Activated T-helper 1 cell treated with anti-CD3 and anti-CD28 coated beads, Interleukin-12 subunit alpha, Interleukin-12 subunit beta, Interleukin-2, Interleukin-4 antibody, amounts not matched to agents 30 ng/mL and 10 ng/mL and 1 ng/mL, durations not matched to agents 14 hours and 24 hours and 36 hours (primary cell): ENCODE data around the gene HES7. TPM values are rescaled to one million over a fixed set of nuclear protein-coding genes. Genes with fewer than 3 reads are reported as not detected.
A peak's percentile ranks its signal among the peaks of the same experiment; 100 is the strongest.

Experiments
- DNase-seq: peaks from one replicate; pipeline ENCODE4 v3.0.0; 2021; ENCODE audit warnings: low spot score
- H3K27ac Mint-ChIP-seq: one replicate; pipeline ENCODE4 v1.8.0; 2021; ENCODE audit warnings: mild to moderate bottlenecking, mixed read lengths
- H3K27me3 Mint-ChIP-seq: one replicate; pipeline ENCODE4 v1.8.0; 2022; ENCODE audit warnings: mild to moderate bottlenecking, moderate library complexity, mixed read lengths; ENCODE audit not compliant: insufficient read depth
- H3K36me3 Mint-ChIP-seq: one replicate; pipeline ENCODE4 v1.8.0; 2021; ENCODE audit warnings: low read depth, mixed read lengths
- H3K4me1 Mint-ChIP-seq: one replicate; pipeline ENCODE4 v1.8.0; 2021; ENCODE audit warnings: low read depth, mixed read lengths
- H3K4me3 Mint-ChIP-seq: one replicate; pipeline ENCODE4 v1.8.0; 2021; ENCODE audit warnings: mild to moderate bottlenecking, moderate library complexity, mixed read lengths
- H3K9me3 Mint-ChIP-seq: one replicate; pipeline ENCODE4 v1.8.0; 2021; ENCODE audit warnings: mixed read lengths
- intact Hi-C: fragments of 100-400 bp; cut with micrococcal nuclease; formaldehyde crosslinking; loops from one replicate; pipeline ENCODE4 v1.15.1; 2024
- total RNA-seq: library from RNA; stranded (reverse); gene quantifications from 2 replicates; pipeline ENCODE4 v1.2.3, GENCODE V29; 2022

HES7 gene
- total RNA-seq, 1 donor from 2014 or later: 1.8 TPM

- Mint-ChIP-seq H3K36me3 (no peaks in the 10 kb centered on the region), H3K27ac (no peak overlapping the region), H3K27me3 (peaks cover 20% of the 10 kb centered on the region), H3K9me3 (no peaks in the 10 kb centered on the region), H3K4me3 (no peak overlapping the region), H3K4me1 (peaks cover 5% of the 10 kb centered on the region)
- intact Hi-C loops: loop anchor here (10.0 kb wide), 1 partner anchor 301 kb away; the partner anchor contains the start of gene NDEL1
- no peak for DNase-seq
Measured at GRCh38 chr17:8133941-8134340, 10.0 kb upstream of the HES7 start.

GRCh38 chr17:8133399-8133798 lies 9.5 kb upstream of the HES7 start:
- H3K4me1 Mint-ChIP-seq: peaks cover 5% of the 10 kb centered on the region
- no peak overlapping the region for H3K4me3 Mint-ChIP-seq
- no peak for DNase-seq
- H3K27me3 Mint-ChIP-seq: peaks cover 20% of the 10 kb centered on the region
- intact Hi-C loops: loop anchor here (10.0 kb wide), 1 partner anchor 301 kb away; the partner anchor contains the start of gene NDEL1
- H3K9me3 Mint-ChIP-seq: no peaks in the 10 kb centered on the region
- no peaks in the 10 kb centered on the region for H3K36me3 Mint-ChIP-seq
- H3K27ac Mint-ChIP-seq: no peak overlapping the region

DNA sequence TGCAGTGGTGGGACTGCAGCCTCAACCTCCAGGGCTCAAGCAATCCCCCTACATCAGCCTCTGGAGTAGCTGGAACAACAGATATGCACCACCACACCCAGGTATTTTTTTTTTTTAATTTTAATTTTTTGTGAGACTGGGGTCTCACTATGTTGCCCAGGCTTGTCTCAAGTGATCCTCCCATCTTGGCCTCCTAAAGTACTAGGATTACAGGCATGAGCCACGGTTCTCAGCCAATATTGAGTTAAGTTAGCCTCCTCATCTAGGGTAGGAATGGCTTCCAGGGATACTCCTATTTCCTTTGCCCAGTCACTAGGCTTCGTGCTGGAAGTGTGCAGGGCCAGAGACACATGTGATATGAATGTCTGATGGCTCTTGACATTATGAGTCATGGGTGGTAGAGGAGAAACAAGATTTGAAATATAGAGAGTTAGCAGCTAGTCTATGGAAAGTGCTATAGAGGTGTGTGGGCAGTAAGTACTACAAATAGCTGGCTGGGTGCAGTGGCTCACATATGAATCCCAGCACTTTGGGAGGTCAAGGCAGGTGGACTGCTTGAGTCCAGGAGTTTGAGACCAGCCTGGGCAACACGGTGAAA lies 8.0 kb upstream of the HES7 start:
- DNase-seq: no peak
- Mint-ChIP-seq H3K27me3 (peaks cover 27% of the 10 kb centered on the region), H3K4me1 (peaks cover 10% of the 10 kb centered on the region), H3K27ac (no peak overlapping the region), H3K36me3 (no peaks in the 10 kb centered on the region), H3K4me3 (no peak overlapping the region), H3K9me3 (no peaks in the 10 kb centered on the region)
- intact Hi-C loops: loop anchor here (10.0 kb wide), 1 partner anchor 303 kb away; the partner anchor contains the start of gene NDEL1

- no peak overlapping the region for H3K27ac Mint-ChIP-seq
- peaks cover 44% of the 10 kb centered on the region for H3K27me3 Mint-ChIP-seq
- no peaks in the 10 kb centered on the region for H3K9me3 Mint-ChIP-seq
- intact Hi-C loops: loop anchor here (10.0 kb wide), 1 partner anchor 617 kb away; the partner anchor contains the start of gene CCDC42
- no peak overlapping the region for H3K4me3 Mint-ChIP-seq
- no peak for DNase-seq
- H3K4me1 Mint-ChIP-seq: peaks cover 42% of the 10 kb centered on the region
- H3K36me3 Mint-ChIP-seq: peaks cover 3% of the 10 kb centered on the region
Measured at GRCh38 chr17:8128125-8128784, 4.3 kb upstream of the HES7 start.

GRCh38 chr17:8126491-8127066 lies 2.7 kb upstream of the HES7 start:
- Mint-ChIP-seq H3K4me3 (peak overlapping the region; percentile 91), H3K36me3 (peaks cover 5% of the 10 kb centered on the region), H3K27ac (peak overlapping the region; percentile 97), H3K27me3 (peaks cover 51% of the 10 kb centered on the region), H3K4me1 (peaks cover 40% of the 10 kb centered on the region), H3K9me3 (no peaks in the 10 kb centered on the region)
- intact Hi-C loops: loop anchor here (1.0 to 10.0 kb wide), 4 partner anchors 12 to 618 kb away; partner anchors contain the start of gene CCDC42
- DNase-seq: peak; percentile 47

DNA sequence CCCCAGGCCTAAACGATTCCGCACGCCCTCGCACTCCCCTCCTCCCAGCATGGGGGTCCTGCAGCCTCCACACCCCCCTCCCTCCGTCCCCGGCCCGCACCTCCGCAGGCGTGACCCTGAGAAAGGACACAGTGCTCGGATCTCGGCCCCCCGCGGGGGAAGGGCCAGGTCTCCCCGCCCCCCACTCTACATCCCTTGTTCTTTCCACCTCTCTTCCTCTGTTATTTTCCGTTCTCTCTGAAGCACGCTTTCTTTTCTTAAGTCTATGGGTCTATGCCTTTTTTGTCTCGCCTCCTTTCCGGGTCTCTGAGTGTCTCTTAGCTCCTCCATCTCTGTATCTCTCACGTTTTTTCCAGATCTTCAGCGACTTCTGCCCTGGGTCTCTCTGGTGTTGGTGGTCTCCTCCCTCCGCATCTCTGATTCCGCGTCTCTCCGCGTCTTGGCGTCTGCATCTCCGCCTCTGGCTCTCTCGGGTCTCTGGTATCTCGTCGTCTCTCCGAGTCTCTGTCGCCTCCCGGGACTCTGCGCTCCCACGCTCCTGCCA lies 2.1 kb upstream of the HES7 start:
- H3K36me3 Mint-ChIP-seq: peaks cover 5% of the 10 kb centered on the region
- H3K4me1 Mint-ChIP-seq: peaks cover 42% of the 10 kb centered on the region
- no peaks in the 10 kb centered on the region for H3K9me3 Mint-ChIP-seq
- no peak for DNase-seq
- peaks cover 49% of the 10 kb centered on the region for H3K27me3 Mint-ChIP-seq
- peak overlapping the region; percentile 97 for H3K27ac Mint-ChIP-seq
- peak overlapping the region; percentile 91 for H3K4me3 Mint-ChIP-seq
- intact Hi-C loops: loop anchor here (1.0 to 10.0 kb wide), 7 partner anchors 12 to 619 kb away; partner anchors contain the start of gene CCDC42

- H3K9me3 Mint-ChIP-seq: no peaks in the 10 kb centered on the region
- H3K27me3 Mint-ChIP-seq: peaks cover 52% of the 10 kb centered on the region
- peak overlapping the region; percentile 91 for H3K4me3 Mint-ChIP-seq
- intact Hi-C loops: loop anchor here (1.0 to 10.0 kb wide), 4 partner anchors 48 to 619 kb away; partner anchors contain the start of gene CCDC42
- peak overlapping the region; percentile 97 for H3K27ac Mint-ChIP-seq
- peaks cover 5% of the 10 kb centered on the region for H3K36me3 Mint-ChIP-seq
- peaks cover 49% of the 10 kb centered on the region for H3K4me1 Mint-ChIP-seq
- DNase-seq: peak; percentile 79
Measured at GRCh38 chr17:8125154-8125946, 1.4 kb upstream of the HES7 start.

DNA sequence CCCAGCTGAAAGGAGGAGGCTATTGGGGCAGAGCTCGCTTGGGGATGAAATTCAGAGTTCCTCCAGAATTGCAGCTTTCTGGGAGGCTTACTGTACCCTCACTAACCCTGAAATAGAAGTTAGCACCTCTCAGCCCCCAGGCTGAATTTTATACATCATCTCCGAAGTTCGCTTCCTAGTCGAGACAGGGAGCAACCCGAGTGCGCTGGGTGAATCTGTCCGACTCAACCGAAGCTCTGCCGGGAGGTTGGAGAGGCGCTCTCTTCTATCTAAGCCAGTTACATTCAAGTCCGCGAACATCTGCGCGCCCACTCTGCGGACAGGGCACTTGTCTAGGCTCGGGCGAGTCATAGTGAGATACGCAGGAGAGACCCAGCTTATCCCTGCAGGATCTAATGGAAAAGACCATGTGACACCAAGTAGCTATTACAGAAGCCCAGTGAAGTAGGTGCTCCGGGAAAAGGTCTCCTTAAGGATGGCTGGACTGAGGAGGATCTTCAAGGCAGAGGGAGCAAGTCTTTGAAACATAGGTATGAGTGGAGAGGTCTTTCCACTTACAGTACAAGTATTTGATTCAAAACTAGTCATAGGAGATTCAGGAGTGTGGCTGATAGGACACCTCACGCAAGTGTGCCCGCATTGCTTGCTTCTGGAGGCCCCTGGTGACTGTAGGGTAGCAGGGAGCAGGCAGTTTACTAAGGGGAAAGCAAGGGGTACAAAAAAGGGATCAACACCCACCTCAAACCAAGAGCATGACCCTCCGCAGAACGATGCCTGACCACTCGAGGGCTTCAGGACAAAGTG lies 646 bp upstream of the HES7 start:
- no peak for DNase-seq
- intact Hi-C loops: loop anchor here (1.0 to 10.0 kb wide), 5 partner anchors 49 to 620 kb away; partner anchors contain the start of gene CCDC42
- peak overlapping the region; percentile 97 for H3K27ac Mint-ChIP-seq
- peaks cover 47% of the 10 kb centered on the region for H3K27me3 Mint-ChIP-seq
- peak overlapping the region; percentile 91 for H3K4me3 Mint-ChIP-seq
- H3K9me3 Mint-ChIP-seq: no peaks in the 10 kb centered on the region
- peaks cover 57% of the 10 kb centered on the region for H3K4me1 Mint-ChIP-seq
- H3K36me3 Mint-ChIP-seq: peaks cover 5% of the 10 kb centered on the region

DNA sequence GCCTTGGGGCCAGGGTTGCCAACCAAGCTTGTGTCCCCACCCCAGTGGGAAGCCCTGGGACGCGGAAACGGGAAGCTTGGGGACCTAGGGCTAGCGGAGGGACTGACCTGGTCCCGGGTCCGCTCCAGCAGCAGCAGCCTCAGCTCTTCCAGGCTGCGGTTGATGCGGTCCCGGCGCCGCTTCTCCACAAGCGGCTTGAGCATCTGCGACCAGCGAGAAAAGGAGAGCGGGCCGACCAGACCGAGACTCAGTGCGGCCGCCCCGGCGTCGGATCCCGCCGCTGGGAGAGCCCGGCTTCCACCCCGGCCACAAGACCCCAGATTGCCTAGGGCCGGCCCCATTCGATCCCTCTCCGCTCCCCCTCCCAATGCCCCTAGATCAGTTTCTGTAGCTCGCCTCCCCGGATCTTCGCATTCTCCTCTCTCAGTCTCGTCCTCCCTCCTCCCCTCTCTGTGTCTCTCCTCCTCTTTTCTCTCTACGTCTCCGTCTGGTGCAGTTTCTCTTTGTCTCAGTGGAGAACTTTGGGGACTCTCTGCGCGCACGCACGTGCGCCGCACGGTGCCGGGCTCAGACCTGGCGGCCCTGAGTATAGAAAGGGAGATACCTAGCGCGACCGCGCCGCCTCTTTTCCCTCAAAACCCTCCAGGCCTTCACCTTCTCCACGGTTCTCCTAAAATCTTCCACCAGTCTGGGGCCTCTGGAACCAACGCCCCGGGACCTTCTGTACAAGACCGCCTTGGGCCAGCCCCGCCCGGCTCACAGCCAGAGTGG lies 797 bp downstream of the HES7 start:
- Mint-ChIP-seq H3K4me3 (peak overlapping the region; percentile 91), H3K4me1 (peaks cover 70% of the 10 kb centered on the region), H3K27ac (peak overlapping the region; percentile 73), H3K9me3 (no peaks in the 10 kb centered on the region), H3K36me3 (peaks cover 5% of the 10 kb centered on the region), H3K27me3 (peaks cover 54% of the 10 kb centered on the region)
- intact Hi-C loops: loop anchor here (5.0 to 10.0 kb wide), 2 partner anchors 281 to 622 kb away; partner anchors contain the start of gene CCDC42
- DNase-seq: peak; percentile 33

DNA sequence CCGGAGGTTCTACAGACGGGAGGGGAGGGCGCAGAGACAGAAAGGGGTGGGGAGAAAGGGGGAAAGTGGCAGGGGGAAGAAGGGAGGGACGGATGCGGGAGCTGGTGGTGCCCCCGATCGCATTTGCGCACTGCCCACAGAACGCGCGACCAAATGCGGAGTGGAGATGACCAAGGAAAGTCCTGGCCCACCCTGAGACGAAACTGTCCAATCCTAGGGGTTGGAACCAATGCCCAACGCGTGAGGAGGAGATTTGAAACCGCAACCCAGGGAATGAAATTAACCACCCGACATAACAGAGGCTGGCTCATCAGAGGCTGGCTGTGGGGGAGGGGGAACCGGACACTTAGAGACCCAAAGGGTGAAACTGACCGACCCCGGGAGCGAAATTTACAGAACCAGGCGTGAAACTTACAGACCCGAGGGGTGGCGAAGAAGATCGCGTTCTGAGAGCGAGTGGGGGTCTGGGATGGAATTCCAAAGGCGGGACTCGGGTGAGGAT lies 1.4 kb downstream of the HES7 start:
- Mint-ChIP-seq H3K4me1 (peaks cover 76% of the 10 kb centered on the region), H3K27me3 (peaks cover 58% of the 10 kb centered on the region), H3K4me3 (peak overlapping the region; percentile 91), H3K9me3 (no peaks in the 10 kb centered on the region), H3K36me3 (peaks cover 5% of the 10 kb centered on the region), H3K27ac (no peak overlapping the region)
- intact Hi-C loops: loop anchor here (5.0 to 10.0 kb wide), 2 partner anchors 280 to 622 kb away; partner anchors contain the start of gene CCDC42
- DNase-seq: no peak
